GM19463 (cell line): ENCODE results near the gene TCAF1.
A peak's percentile ranks its signal among the peaks of the same experiment; 100 is the strongest.
"Not testable (repeated sequence)": the region's sequence is repeated elsewhere in the genome, so short reads cannot be mapped to it uniquely, and the experiment has no call there.

ENCODE experiments used
- ATAC-seq: cut with Tn5 transposase; IDR thresholded peaks from one replicate; pipeline ENCODE4 v1.9.1; 2021; ENCODE audit warnings: mild to moderate bottlenecking, moderate library complexity; ENCODE audit not compliant: unreplicated experiment

Gene TCAF1

DNA sequence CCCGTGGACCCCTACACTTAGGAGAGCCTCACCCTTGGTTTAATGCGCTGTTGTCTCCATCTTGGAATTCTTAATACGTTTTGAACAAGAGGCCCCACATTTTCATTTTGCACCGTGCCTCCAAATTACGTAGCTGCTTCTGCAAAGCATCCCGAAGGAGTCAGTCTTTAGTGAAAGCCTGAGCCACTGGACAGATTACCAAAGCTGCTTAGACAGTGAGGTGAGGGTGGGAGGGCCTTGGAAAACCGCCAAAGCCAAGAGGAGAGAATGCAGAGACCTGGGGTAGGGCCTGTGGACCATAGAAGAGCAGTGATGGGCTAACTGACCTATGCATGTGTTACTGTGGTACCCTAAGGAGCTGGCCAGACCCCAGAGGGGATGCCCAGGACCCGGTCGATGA, 4.2 kb upstream of the TCAF1 start:
- ATAC-seq, result no peak

GRCh38 chr7:143905509-143905908, 3.5 kb upstream of the TCAF1 start:
- ATAC-seq, result no peak

DNA sequence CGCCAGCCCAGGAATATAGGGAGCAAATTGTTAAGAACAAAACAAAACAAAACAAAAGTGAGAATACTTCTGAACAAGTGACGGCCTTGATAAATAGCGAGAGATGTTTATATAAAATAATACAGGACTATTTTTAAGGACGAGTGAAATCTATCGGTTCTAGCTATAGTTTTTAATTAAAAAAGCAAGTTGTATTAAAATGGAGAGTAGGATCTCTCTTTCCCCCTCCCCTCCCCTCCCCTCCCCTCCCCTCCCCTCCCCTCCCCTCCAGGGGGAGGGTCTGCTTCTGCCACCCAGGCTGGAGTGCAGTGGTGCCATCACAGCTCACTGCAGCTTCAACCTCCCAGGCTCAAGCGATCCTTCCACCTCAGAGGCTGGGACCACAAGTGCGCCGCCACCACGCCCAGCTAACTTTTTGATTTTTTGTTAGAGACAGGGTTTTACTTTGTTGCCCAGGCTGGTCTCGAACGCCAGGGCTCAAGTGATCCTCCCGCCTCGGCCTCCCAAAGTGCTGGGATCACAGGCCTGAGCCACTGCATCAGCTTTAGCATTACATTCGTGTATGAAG, 440 bp upstream of the TCAF1 start:
- no peak for ATAC-seq

GRCh38 chr7:143901332-143901667, 676 bp downstream of the TCAF1 start:
- ATAC-seq, result no peak

DNA sequence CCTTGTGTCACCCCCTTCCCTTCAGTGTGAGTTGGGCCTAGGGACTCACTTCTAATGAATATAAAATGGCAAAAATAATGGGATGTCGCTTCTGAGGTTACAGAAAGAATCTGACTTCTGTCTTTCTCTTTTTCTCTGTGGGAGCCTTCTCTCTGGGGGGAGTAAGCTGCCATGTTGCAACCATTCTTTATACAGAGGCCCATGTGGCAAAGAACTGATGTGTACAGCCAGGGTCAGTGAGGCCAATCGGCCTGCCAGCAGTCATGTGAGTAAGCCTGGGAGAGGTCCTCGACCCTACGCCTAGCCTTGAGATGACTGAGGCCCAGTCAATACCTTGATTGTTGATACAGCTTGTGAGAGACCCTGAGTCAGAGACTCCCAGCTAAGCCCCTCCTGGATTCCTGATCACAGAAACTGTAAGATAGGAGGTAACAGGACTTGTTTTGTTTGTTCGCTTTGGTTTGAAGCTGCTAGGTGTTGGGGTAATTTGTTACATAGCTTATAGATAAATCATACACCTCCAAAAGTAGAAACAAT, 1.7 kb downstream of the TCAF1 start:
- ATAC-seq, result no peak

DNA sequence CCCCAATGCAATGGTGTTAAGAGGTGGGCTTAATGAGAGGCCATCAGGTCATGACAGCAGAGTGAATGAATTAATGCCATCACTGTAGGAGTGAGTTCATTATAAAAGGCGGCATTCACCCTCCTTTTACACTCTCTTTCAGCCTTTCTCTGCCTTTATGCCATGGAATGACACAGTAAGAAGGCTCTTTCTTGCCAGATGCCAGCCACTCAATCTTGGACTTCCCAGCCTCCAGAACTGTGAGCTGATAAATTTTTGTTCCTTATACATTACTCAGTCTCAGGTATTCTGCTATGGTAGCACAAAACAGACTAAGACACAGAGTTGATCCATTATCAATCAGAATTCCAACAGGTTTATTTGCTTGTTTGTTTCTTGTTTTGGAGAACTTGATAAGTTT, 3.2 kb downstream of the TCAF1 start:
- ATAC-seq, result no peak

DNA sequence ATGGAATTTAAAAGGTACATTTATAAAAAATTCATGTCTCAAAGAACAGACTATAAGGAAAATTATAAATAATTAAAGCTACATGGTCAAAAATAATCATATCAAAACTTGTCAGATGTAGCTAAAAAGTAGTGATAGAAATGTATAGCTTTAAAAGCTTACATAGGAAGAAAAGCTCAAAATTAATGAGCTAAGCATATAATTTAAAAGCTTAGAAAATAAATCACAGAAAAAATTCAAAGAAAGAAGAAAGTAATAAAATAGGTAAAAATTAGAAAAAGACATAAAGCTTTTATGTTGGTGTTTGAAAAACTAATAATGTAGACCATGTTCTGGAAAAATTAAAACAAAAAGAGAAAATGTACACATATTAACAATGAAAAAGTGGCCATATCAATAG, 5.3 kb downstream of the TCAF1 start:
- no peak for ATAC-seq

GRCh38 chr7:143892527-143893300, 9.3 kb downstream of the TCAF1 start:
- ATAC-seq, result peak; percentile 98

GRCh38 chr7:143891457-143891856, 10.5 kb downstream of the TCAF1 start:
- ATAC-seq, result no peak

DNA sequence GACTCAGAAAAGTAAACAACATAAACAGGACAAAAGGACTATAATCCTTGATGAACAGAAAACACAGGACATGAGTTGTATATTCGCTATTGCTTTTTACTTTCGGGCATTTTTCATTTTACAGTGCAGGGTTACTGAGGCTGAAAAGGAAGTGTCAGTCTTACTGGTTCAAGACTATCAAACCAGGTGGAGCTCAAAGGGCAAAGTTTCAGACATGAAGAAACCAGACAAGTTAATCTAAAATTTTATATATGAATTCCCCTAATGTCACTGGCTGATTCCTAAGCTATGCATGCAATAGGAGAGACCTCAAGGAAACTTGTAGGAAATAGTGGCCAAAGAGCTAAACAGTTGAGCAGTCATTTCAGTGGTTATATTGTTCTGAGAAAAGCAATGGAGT, 11.4 kb downstream of the TCAF1 start:
- no peak for ATAC-seq

GRCh38 chr7:143889068-143889467, 12.9 kb downstream of the TCAF1 start:
- no peak for ATAC-seq

- ATAC-seq, result no peak
Observed at GRCh38 chr7:143886826-143887477, 15.0 kb downstream of the TCAF1 start.

DNA sequence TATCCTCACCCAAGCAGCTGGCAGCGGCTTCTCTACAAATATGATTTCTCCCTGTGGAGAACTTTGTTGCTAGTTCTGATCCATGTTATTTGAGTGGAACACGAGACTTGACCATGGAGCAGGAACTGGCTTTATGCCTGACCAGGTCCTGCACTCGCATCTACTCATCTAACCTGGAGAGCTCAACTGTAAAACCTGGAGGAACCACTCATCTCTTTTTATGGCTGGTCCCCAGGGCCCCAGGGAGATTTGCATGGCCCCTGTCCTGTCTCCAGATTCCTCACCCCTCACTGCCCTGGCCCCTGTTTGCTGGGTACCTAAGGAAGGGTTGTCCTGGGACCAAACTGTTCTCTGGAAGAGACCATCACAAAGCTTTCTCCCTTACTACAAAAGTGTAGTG, 16.0 kb downstream of the TCAF1 start:
- no peak for ATAC-seq

DNA sequence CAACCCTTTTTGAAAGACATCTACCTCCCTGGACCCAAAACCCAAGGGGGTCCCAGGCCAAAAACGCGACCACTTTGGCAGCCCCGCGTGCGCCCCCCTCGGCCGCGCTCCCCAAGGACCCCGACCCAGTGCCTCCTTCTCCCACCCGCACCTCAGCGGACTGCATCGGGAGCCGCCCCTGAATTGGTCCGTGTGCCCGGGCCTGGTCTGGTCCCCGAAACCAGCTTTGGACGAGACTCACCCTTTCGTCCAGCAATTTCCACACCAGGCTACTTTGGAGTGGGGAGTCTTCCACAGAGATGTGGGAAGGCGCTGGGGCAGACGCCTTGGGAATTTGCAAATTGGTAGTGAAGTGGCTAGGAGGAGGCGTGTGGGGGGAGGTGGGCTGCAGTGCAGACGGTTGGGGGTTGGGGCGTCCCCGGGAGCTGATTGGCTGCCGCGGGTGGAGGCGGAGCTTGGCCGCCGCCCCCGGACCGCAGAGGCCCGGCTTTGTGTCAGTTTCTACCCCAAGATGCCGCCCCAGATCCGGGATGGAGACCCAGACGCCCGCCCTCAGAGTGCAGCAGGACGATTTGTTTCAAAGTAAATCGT, 16.9 kb downstream of the TCAF1 start:
- ATAC-seq, result peak; percentile 88

DNA sequence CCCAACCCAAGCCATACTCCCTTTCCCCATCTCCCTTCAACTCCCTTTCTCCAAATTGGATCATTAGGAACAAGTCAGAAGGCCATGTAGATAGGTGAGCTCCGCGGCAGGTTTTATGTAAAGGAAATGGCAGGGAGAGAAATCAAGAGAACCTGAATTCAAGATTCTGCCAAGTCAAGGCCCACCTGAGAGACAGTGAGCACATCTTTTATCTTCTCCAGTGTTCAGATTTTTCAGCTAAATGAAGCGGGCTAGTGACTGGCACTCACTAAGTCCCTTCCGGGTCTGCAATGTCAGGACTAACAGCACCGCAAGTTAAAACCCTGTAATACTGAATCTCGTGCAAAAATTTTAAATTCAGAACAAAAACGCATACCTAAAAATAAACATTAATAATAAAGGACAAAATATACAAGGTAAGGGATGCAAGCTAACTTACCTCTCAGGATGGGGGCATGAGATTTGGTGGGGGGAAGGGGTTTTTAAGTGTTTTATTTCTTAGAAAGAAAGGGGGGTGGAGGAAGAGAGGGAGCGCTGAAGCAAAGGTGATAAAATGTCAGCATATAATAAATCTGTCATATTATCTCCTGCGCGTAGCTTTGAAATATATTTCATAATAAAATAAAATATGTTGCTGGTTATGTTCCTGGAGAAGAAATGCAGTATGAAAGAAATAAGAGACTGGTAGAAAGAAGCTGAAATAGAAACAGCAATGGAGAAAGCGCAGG, 17.6 kb downstream of the TCAF1 start:
- ATAC-seq, result no peak

DNA sequence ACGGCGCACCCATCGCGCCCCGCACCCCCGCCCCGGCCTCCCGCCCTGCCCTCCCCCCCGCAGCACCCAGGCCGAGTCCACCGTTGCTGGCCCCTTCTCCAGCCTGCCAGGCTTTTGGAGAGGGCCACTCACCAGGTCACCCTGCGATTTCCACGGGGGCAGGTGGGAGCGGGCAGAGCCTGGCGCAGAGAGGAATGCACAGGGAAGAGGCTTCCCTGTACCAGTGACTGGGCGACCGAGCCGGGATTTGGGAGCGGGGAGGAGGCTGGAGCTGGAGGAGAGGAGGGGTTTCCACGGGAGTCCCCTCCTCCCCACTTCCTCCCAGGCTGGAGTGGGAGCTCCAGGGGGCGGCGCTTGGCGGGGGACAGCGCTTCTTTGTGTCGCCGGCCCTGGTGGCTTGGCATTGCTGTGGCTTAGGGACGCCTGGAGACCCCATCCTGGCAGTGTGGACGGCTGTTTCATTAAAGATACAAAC, 19.3 kb downstream of the TCAF1 start:
- ATAC-seq, result peak; percentile 33

- peak; percentile 2 for ATAC-seq
Observed at GRCh38 chr7:143882020-143882603, 19.9 kb downstream of the TCAF1 start.

DNA sequence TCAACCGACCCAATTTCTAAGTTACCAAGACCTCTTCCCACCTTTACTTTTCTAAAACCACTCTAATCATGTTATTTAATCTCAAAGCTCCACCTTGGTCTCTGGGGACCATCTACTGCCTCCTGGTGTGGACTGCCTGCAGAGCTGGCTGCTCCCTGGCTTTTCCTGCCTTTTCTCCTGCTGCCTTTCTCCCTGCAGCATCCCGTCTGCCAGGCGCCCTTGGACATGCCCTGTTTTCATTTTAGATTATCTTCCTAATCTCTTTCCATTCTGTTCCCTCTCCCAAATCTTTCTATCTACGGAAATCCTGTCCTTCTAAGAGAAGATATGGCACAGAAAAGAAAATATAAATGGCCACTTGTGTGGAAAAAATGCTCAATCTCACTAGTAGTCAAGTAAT, 23.1 kb downstream of the TCAF1 start:
- ATAC-seq, result no peak

DNA sequence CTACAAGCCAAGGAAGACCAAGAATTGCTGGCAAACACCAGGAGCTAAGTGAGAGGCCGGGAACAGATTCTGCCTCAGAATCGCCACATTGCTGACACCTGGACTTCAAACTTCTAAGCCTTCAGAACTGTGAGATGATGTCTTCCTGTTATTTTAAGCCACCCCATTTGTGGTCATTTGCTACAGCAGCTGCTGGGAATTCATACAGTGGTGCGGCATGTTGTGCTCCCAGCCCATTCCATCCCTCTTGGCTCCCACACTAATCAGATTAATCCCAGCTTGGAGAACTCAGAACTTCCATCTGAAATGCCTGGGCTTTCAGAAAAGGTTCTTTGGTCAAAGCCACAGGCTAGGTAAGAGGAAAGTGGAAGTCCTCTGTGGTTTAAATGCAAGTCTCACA, 24.9 kb downstream of the TCAF1 start:
- ATAC-seq, result no peak

DNA sequence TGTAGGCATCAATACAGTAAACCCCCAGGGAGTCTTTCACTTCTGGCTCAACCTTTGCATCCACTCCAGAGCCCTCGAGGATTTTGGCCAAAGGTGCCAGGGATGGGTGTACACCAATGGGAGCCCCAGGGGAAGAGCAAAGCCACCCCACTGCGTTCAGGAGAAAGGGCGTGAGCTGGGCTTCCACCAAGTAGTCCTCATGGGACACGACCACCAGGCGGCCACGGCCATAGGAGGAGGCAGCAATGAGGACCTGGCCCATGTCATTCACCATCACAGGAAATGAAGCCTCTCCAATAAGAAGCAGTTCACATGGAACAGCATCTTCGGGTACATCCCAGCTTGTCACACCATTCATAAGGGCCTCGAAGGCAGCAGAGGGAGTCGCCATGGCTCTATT, 25.8 kb downstream of the TCAF1 start:
- no peak for ATAC-seq

- ATAC-seq, result not testable (repeated sequence)
Observed at GRCh38 chr7:143873242-143873641, 28.7 kb downstream of the TCAF1 start.
